GM18861 (cell line): ENCODE data around the gene FGFBP3.
"Not testable (repeated sequence)": the region's sequence is repeated elsewhere in the genome, so short reads cannot be mapped to it uniquely, and the experiment has no call there.

Source experiments
- ATAC-seq: cut with Tn5 transposase; IDR thresholded peaks from one replicate; pipeline ENCODE4 v1.9.1; 2021; ENCODE audit not compliant: unreplicated experiment

The FGFBP3 gene

DNA sequence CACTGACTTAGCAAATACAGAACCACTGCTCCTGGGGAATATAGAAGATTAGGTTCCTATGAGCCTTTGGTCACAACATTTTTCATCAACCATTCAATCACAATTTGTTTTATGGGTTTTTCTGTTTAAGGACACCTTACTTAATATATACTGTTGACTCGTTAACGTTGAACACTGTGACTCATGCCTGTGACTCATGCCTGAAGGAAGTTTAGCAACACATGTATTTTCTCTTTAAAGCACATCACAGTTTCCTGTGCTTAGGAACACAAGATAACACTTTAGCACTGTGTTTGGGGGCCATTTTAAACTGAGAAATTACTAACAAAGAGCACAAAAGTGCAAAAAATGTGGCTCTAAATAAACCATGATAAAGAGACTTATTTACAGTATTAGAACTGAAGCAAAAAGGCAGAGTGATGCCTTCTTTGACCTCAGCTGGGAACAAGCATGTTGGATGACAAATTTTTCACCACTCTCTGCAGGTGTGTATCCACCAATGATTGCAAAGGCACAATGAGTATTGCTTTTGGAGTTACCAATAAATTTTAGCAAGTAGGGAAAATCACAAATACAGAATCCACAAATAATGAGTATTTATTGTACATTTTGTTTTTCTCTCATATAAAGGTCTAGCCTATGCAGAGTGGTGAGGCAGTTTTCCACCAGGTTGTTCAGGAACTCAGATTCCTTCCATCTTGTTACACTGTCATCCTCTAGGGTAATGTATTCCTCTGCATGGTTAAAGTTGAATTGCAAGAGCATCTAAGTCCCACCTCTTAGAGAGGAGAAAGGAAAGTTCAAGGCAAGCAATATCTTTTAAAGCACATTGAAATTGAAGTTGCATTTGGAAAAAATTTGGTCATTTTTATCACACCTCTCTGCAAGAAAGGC is 7.3 kb downstream of the FGFBP3 start:
- no peak for ATAC-seq

DNA sequence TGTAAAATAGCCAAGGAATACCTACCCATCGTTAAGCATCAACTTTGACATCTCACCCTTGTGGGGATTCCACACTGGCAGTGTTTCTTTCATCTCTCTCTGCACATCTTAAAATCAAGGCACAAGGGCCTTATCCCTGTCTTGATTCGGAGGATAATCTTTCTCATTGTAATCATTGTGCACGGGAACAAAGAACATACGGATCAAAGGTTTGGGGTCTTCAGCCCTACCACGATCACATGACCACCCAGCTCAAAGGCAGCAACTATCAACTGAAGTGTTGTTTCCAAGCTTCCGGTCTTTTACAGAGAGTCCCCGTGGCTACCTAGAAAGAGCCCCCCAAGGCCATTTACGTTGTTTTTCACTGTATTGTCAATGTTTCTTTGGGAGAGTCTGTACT is 11.9 kb downstream of the FGFBP3 start:
- no peak for ATAC-seq

DNA sequence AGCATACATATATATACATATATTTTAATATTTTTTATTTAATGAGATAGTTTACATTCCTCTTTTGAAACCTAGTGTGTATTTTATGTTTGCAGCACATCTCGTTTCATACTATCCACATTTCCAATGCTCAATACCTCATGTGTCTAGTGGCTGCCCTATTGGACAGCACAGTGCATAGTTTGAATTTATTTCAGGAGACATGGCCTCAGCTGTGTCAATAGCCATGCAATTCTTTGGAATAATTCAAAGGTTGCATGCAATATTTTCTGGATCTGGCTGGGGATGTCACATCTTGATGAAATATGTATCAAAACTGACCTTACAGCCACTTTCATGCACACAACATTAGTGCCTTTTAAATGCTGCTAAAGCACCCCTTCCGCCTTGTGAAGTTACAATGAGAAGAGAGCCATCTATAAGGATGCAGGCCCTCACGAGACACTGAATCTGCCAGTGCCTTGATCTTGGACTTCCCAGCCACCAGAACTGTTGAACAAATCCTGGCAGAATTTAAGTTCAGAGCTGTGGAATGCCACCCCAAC is 13.0 kb downstream of the FGFBP3 start:
- ATAC-seq = no peak

- ATAC-seq = not testable (repeated sequence)
Measured at GRCh38 chr10:91894261-91894685, 15.0 kb downstream of the FGFBP3 start.

- ATAC-seq = no peak
Measured at GRCh38 chr10:91893051-91893450, 16.2 kb downstream of the FGFBP3 start.

DNA sequence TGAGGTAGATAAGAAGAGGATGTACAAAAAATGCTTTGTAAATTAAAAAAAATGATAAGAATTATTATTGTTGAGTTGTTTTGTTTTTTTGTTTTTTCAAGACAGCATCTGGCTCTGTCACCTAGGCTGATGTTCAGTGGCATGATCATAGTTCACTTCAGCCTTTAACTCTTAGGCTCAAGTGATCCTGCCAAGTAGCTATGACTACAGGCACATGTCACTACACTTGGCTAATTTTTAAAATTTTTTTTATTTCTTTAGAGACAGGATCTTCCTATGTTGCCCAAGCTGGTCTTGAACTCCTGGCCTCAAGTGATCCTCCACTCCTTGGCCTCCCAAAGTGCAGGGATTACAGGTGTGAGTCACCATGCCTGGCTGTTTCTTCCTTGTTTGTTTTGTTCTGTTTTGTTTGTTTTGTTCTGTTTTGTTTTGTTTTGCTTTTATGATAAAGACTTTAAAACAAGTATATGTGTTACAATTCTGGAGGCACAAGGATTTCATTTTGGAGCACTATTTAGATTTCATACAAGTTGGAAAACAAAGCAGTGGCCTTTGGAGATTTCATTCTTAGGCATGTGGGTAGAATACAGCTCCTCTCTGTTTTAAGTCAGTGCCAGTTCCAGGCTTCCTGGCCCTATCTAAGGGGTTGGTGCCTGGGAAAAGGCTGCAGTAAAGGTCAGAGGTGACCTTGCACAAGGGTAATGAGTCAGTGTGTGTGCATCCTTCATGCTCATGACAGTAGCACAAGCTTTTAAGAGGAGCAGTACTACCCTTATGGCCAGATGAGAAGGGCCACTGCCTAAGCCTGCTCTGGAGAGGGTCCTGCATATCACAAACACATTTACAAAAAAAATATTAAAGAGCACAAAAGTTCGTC is 17.9 kb downstream of the FGFBP3 start:
- ATAC-seq = no peak

GRCh38 chr10:91887272-91888076 is 21.8 kb downstream of the FGFBP3 start:
- no peak for ATAC-seq

DNA sequence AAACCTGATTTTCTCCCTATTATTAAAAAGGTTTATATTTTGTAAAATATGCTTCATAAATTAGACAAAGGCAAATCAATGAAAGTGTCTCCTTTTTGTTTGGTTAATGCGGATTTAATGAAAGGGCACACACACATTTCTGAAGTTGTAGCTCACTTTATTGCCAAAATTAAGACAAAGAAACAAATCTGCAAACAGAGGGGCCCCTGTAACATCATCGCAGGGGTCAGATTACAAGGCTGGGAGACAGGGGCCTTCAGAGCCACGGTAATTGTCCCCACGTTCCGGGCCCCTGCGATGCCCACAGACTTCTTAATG is 22.4 kb downstream of the FGFBP3 start:
- ATAC-seq = no peak

GRCh38 chr10:91885362-91886079 is 23.8 kb downstream of the FGFBP3 start:
- ATAC-seq = no peak

DNA sequence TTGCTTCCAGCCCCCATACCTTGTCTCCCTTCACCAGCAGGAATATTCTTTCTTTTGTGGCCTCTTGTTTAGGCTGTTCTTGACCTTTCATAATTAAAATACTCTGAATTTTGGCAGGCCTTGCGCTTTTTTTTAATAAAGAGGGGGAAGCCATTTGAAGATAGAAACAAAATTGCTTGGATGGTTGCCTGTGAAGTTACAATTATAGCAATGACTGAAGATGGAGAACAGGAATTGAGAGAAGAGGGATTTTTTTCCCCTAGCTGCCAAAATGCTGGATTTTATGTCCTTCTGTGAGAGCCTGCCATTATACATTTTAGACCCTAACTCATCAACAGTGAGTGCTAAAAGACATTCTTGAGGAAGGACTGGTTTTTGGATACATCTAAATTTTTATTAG is 24.8 kb downstream of the FGFBP3 start:
- no peak for ATAC-seq

DNA sequence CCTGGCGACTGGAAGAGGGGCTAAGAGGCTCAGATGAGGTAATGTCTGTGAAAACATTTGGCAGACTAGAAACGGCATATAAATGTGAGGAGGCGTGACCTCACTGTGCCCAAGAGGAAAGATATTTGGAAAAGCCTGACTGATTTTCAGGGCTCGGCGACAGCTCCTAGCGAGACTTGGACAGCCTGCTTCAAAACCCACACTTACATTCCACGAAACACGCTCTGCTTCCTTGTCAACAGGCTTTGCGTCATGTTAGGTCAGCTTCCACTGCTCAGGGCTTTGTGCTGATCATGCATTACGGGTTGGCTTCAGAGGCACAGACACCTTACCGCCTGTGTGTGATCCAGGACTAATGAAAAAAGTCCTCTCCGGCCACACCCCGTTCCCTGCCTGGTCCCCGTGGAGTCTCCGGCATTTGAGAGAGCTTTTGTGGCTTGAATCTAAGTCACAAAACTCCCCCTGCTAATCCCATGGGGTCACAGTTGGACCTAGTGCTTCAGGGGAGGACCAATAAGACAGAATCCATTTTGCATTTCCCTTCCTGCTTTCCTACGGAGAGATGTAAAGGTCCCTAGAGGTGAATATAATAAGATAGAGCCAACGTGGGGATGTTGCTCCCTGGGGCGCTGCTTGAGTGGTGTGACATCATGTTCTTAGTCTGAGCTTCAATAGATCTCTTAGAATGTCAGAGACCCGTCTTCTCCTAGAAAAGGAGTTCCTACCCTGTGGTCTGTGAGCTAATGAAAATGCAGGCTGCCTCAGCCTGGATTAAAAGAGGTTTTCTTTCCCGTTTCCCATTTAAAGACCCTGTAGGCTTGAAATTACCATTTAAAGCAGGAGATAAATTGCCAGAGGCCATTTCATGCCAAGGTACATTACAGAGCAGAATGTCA is 25.5 kb downstream of the FGFBP3 start:
- no peak for ATAC-seq

GRCh38 chr10:91880310-91880709 is 29.0 kb downstream of the FGFBP3 start:
- ATAC-seq = no peak

DNA sequence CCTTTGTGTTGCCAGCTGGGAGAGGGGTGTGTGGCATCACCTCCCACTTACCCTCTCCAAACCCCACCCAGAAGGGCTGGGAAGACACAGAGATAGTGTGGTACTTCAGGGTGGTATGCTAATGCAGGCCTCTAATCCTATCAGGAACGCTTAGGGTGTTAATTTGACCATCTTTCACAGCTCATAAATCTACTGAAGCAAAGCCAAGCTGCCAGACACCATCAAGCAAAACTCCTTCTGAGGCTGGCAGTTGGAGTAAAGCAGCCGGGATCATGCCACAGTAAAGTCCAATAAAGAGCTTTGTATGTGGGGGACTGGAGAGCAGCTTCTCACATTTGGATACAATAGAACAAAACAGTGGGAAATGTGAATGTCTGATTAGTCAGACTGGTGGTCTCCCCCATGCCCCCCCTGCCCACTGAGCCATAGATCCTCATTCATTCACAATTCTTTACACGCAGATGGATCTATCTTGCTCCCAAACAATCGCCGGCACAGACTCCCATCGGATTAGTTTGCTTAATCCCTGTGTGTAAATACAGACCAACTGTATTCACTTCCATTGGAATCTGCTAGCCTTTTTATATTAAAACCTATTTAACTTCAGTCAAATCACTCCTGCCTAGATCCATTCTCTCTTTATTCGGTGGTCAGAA is 29.6 kb downstream of the FGFBP3 start:
- ATAC-seq = no peak

GRCh38 chr10:91875779-91876178 is 33.5 kb downstream of the FGFBP3 start:
- no peak for ATAC-seq

DNA sequence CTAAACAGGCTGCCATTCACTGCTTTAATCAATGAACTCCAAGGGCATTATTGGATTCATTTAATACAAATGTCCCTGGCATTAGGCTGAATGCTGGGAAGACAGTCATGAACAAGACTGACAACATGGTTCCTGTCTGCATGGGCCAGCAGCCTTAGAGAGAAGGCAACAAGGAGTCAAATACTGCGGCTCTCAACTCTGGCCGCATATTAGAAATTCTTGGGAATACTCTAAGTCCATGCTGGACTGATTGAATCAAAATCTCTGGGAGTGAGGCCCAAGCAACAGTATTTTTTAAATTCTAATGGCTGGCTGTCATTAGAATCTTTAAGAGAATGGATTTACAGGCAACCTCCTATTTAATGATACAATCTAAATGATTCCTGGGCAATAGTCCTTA is 34.1 kb downstream of the FGFBP3 start:
- ATAC-seq = no peak

DNA sequence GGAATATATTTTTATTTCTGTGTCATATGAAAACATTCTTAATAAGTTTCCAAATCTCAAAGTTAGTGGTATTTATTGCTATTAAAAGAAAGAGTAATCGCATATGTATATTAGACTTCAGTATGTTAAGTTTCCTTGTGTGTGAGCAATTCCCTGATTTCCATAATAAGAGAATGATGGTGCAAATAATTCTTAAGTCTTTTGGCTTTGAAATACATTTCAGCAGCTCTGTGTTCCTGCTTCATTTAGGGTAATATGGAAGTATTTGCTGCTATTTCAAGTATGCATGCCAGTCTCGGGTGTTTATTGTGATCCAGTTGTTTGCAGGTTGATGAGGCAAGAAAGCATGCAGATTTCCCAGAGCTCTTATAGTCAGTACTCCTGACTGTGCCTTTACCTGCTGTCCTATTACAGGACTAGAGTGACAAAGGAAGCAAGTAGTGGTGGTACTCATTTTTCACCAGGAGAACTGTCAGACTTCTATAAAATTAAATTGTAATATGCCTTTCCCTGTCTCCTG is 43.7 kb downstream of the FGFBP3 start:
- ATAC-seq = no peak

DNA sequence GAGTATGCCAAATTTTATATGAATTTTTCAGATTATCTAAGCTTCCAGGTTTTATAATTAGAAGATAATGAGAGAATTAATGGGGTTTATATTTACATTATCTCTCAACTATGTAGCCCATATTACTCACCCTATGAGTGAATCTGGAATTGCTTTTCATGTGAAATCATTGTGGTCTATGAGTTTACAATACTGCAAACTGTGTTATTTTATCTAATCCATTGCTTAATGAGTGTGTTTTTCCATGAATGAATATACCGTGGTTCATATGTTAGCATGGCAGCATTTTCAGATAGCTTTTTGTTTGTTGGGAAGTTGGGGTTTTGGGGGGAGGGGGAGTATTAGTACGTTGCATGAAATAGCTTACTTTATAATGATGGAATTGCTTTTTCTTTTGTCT is 44.5 kb downstream of the FGFBP3 start:
- ATAC-seq = no peak

DNA sequence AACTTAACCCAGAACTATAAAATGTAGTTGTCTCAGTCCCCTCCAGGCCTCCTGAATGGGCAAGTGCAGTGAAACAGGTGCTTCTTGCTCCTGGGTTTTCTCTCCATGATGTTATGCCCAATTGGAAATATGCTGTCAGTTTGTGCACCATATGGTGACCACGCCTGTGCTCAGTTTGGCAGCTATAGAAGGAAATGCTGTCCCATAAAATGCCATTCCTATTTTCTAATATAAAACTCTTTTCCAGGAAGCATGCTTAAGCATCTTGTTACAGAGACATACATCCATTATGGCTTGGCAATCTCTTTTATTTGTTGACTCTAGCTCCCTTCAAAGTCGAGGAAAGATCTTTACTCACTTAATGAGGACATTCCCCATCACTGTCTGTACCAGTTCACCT is 45.2 kb downstream of the FGFBP3 start:
- ATAC-seq = no peak

- no peak for ATAC-seq
Measured at GRCh38 chr10:91860885-91861284, 48.4 kb downstream of the FGFBP3 start.
